Upper lobe of left lung (tissue), 4 donors: Measurements from ENCODE around the gene NDUFA8.

Source experiments
- CTCF ChIP-seq, 6 experiments: fragments of 450-650 bp in 4 of 6; fragments of 200-600 bp in 2 of 6; sonication (generic) in 2 of 6; IDR thresholded peaks; one replicate each; pipeline ENCODE4 v1.5.1; 2016 to 2019; ENCODE audit warnings: antibody characterized with exemption in 6 of 6
- POLR2AphosphoS5 ChIP-seq, 2 donors: sonication (generic); formaldehyde crosslinking; IDR thresholded peaks; one replicate each; pipeline ENCODE4 v1.5.1; 2017; ENCODE audit warnings: antibody characterized with exemption in 2 of 2

GRCh38 chr9:122124528-122124927, 35.1 kb downstream of the NDUFA8 start:
- TF ChIP-seq POLR2AphosphoS5 (IDR thresholded peaks at IDR 0.05) (no peak), CTCF (IDR thresholded peaks at IDR 0.05) (no peak)
